Activated naive CD4-positive, alpha-beta T cell treated with anti-CD3 and anti-CD28 coated beads, Interleukin-2, amount 10 ng/mL, durations not matched to agents 7 days and 5 days (primary cell): ENCODE results near the gene PLAA.
A peak's percentile ranks its signal among the peaks of the same experiment; 100 is the strongest.
"Not testable (repeated sequence)": the region's sequence is repeated elsewhere in the genome, so short reads cannot be mapped to it uniquely, and the experiment has no call there.

ENCODE experiments used
- CTCF ChIA-PET: fragments of 350-600 bp; sonication (Branson Sonifier 250); formaldehyde crosslinking; loops from one replicate; lab custom pipeline; 2021; ENCODE audit warnings: antibody characterized with exemption; lab: Charles Lee
- DNase-seq: peaks from one replicate; pipeline ENCODE4 v3.0.0-alpha.2; 2020
- H3K27ac Mint-ChIP-seq: one replicate; pipeline ENCODE4 v1.8.0; 2021; ENCODE audit warnings: mild to moderate bottlenecking, moderate library complexity, mixed read lengths
- H3K27me3 Mint-ChIP-seq: one replicate; pipeline ENCODE4 v1.8.0; 2021; ENCODE audit warnings: mild to moderate bottlenecking, mixed read lengths
- H3K36me3 Mint-ChIP-seq: one replicate; pipeline ENCODE4 v1.8.0; 2021; ENCODE audit warnings: mixed read lengths
- H3K4me1 Mint-ChIP-seq: one replicate; pipeline ENCODE4 v1.8.0; 2021; ENCODE audit warnings: mixed read lengths
- H3K4me3 Mint-ChIP-seq: one replicate; pipeline ENCODE4 v1.8.0; 2021; ENCODE audit warnings: mild to moderate bottlenecking, moderate library complexity, mixed read lengths
- H3K9me3 Mint-ChIP-seq: one replicate; pipeline ENCODE4 v1.8.0; 2021; ENCODE audit warnings: mixed read lengths

The PLAA gene

DNA sequence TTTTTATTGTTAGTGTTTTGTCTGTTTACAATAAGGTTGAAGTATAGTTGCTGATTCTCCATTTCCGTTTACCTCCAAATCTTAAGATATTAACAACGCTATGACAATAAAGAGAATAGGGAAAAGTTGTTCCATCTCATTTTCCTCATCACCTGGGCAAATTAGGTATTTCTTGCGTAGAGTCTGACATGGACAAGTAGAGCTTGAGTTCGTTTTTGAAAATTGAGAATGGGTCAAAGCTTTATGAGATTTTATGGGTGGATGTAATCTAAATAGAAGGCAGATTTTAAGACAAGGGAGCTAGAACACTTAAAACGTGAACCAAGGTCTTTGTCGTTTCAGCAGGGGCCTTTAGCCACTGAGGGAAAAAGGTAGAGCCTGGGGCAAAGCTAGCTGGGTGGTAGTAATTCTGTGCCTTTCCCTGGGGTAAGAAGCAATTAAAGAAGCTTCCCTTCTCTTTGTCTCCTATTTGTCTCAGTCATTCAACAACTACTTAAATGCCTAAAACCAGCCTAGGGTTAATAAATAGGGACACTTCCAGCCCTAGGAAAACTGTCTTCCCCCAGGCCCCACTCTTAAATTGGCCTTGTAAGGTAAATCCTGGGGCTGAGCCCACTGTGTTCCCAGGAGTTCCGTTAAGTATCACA, 53.9 kb downstream of the PLAA start:
- Mint-ChIP-seq H3K27ac (peak overlapping the region; percentile 100), H3K4me3 (peak overlapping the region; percentile 100), H3K36me3 (peaks cover 17% of the 10 kb centered on the region), H3K27me3 (peaks cover 4% of the 10 kb centered on the region), H3K4me1 (peaks cover 39% of the 10 kb centered on the region), H3K9me3 (peaks cover 5% of the 10 kb centered on the region)
- DNase-seq = no peak
- CTCF ChIA-PET = interaction anchor here (1.2 kb wide), 1 partner anchor 10 kb away, joined by 3 read pairs; no protein-coding TSS in a partner anchor

- peaks cover 42% of the 10 kb centered on the region for H3K4me1 Mint-ChIP-seq
- H3K9me3 Mint-ChIP-seq = peaks cover 5% of the 10 kb centered on the region
- CTCF ChIA-PET = interaction anchor here (1.0 to 2.1 kb wide), 2 partner anchors 21 to 64 kb away, joined by 3 to 9 read pairs; partner anchors contain the start of gene IFT74
- H3K4me3 Mint-ChIP-seq = peak within 1 kb of the TSS; percentile 100
- H3K27me3 Mint-ChIP-seq = peaks cover 4% of the 10 kb centered on the region
- H3K27ac Mint-ChIP-seq = peak within 1 kb of the TSS; percentile 100
- H3K36me3 Mint-ChIP-seq = peaks cover 19% of the 10 kb centered on the region
- DNase-seq = peak; percentile 95
Observed at GRCh38 chr9:26892251-26893029, 54.6 kb downstream of the PLAA start, which contains the start of gene CAAP1. Gene CAAP1, minus strand, starts transcription at chr9:26892802. Its CDS starts 87 bp downstream, at chr9:26892715.

DNA sequence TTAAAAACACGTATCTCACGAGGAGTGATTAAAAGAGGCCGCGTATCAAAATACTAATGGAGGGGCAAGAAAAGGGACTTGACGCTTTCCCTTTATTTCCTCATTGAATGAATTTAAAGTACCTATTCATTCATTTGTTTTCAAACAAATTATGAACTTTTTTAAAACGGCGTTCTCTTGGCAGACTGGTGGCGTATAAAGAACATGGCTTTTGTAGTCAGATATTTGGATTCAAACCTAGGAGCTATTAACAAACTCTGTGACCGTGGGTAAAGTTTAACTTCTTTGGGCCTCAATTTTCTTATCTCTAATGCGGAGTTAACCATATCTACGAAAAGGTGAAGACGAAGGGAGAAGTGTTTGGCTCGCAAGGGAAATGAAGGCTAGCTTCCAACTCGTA, 55.3 kb downstream of the PLAA start:
- no peak for DNase-seq
- peaks cover 4% of the 10 kb centered on the region for H3K27me3 Mint-ChIP-seq
- peaks cover 42% of the 10 kb centered on the region for H3K4me1 Mint-ChIP-seq
- H3K4me3 Mint-ChIP-seq = peak overlapping the region; percentile 100
- peaks cover 19% of the 10 kb centered on the region for H3K36me3 Mint-ChIP-seq
- H3K27ac Mint-ChIP-seq = peak overlapping the region; percentile 100
- CTCF ChIA-PET = interaction anchor here (1.0 to 2.1 kb wide), 2 partner anchors 21 to 65 kb away, joined by 3 to 9 read pairs; partner anchors contain the start of gene IFT74
- peaks cover 5% of the 10 kb centered on the region for H3K9me3 Mint-ChIP-seq

DNA sequence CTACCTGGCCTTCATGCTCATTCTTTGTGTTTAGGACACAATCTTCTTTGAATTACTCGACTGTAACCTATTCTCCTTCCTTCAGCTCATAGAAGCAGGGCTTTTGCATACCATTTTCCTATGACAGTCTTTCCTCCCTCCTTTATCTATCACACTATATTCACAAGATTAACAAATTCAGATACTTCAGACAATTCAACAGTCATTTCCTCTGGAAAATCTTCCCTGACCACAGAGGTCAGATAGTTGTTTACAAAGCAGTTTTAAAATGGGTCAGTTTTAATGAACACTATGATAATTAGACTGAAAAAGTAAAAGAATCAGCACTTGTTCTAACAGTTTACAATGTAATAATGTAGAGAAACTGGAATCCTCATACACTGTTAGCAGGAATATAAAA, 58.8 kb downstream of the PLAA start:
- DNase-seq = no peak
- Mint-ChIP-seq H3K27ac (no peak overlapping the region), H3K4me1 (peaks cover 40% of the 10 kb centered on the region), H3K9me3 (peaks cover under 1% of the 10 kb centered on the region), H3K4me3 (no peak overlapping the region), H3K36me3 (peaks cover 25% of the 10 kb centered on the region), H3K27me3 (peaks cover 4% of the 10 kb centered on the region)
- CTCF ChIA-PET = interaction anchor here (1.2 kb wide), 1 partner anchor 31 kb away, joined by 3 read pairs; no protein-coding TSS in a partner anchor

GRCh38 chr9:26882154-26882553, 64.9 kb downstream of the PLAA start:
- CTCF ChIA-PET = no interaction called here
- Mint-ChIP-seq H3K36me3 (peaks cover 61% of the 10 kb centered on the region), H3K27me3 (no peaks in the 10 kb centered on the region), H3K4me3 (no peak overlapping the region), H3K9me3 (peaks cover 24% of the 10 kb centered on the region), H3K27ac (no peak overlapping the region), H3K4me1 (no peaks in the 10 kb centered on the region)
- DNase-seq = no peak

GRCh38 chr9:26880262-26880661, 66.8 kb downstream of the PLAA start:
- CTCF ChIA-PET = no interaction called here
- H3K27ac Mint-ChIP-seq = no peak overlapping the region
- H3K27me3 Mint-ChIP-seq = no peaks in the 10 kb centered on the region
- peaks cover 60% of the 10 kb centered on the region for H3K36me3 Mint-ChIP-seq
- no peaks in the 10 kb centered on the region for H3K4me1 Mint-ChIP-seq
- H3K9me3 Mint-ChIP-seq = peaks cover 24% of the 10 kb centered on the region
- H3K4me3 Mint-ChIP-seq = no peak overlapping the region
- no peak for DNase-seq

DNA sequence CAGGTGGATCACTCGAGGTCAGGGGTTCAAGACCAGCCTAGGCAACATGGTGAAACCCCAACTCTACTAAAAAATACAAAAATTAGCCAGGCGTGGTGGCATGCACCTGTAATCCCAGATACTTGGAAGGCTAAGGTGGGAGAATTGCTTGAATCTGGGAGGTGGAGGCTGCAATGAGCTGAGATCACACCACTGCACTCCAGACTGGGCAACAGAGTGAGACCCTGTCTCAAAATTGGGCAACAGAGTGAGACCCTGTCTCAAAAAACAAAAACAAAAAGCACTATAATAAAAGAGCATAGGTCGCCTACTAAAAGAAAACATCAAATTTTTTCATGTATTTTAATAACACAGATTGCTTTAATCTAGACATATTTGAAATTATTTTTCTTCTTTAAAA, 71.9 kb downstream of the PLAA start:
- H3K4me1 Mint-ChIP-seq, H3K27ac Mint-ChIP-seq, DNase-seq, H3K4me3 Mint-ChIP-seq, H3K27me3 Mint-ChIP-seq, H3K9me3 Mint-ChIP-seq, CTCF ChIA-PET: not testable (repeated sequence)
- peaks cover 28% of the 10 kb centered on the region for H3K36me3 Mint-ChIP-seq

GRCh38 chr9:26870292-26870691, 76.8 kb downstream of the PLAA start:
- H3K9me3 Mint-ChIP-seq = no peaks in the 10 kb centered on the region
- no peak overlapping the region for H3K27ac Mint-ChIP-seq
- CTCF ChIA-PET = no interaction called here
- DNase-seq = no peak
- no peaks in the 10 kb centered on the region for H3K4me1 Mint-ChIP-seq
- H3K4me3 Mint-ChIP-seq = no peak overlapping the region
- peaks cover 4% of the 10 kb centered on the region for H3K36me3 Mint-ChIP-seq
- no peaks in the 10 kb centered on the region for H3K27me3 Mint-ChIP-seq

DNA sequence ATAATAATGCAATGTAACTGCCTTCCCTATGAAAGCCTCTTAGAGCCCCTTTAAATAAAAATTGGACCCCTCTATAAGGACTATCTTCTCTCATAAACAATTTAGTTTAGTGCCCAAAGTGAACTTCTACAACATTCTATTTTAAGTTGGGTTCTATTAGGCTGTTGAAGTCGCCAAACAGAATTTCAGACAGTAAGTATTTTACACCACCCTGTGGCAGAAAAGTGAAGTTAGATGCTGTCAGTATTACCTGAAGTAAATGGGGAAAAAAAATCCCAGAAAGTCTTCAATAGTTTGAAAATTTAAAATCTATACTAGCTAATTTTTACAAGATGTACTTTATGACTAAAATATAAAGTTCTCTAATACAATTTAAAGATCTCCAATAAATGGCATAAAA, 84.0 kb downstream of the PLAA start:
- Mint-ChIP-seq H3K27ac (no peak overlapping the region), H3K9me3 (no peaks in the 10 kb centered on the region), H3K27me3 (no peaks in the 10 kb centered on the region), H3K4me1 (no peaks in the 10 kb centered on the region), H3K4me3 (no peak overlapping the region), H3K36me3 (peaks cover 8% of the 10 kb centered on the region)
- DNase-seq = no peak
- CTCF ChIA-PET = no interaction called here

- DNase-seq = peak; percentile 42
- H3K27me3 Mint-ChIP-seq = no peaks in the 10 kb centered on the region
- no peak overlapping the region for H3K4me3 Mint-ChIP-seq
- H3K36me3 Mint-ChIP-seq = peaks cover 22% of the 10 kb centered on the region
- H3K9me3 Mint-ChIP-seq = no peaks in the 10 kb centered on the region
- no peaks in the 10 kb centered on the region for H3K4me1 Mint-ChIP-seq
- CTCF ChIA-PET = interaction anchor here (1.1 kb wide), 2 partner anchors 10 to 31 kb away, joined by 3 read pairs; no protein-coding TSS in a partner anchor
- no peak overlapping the region for H3K27ac Mint-ChIP-seq
Observed at GRCh38 chr9:26856413-26857032, 90.5 kb downstream of the PLAA start.
